Nephron progenitor cell (in vitro differentiated cells): Measurements from ENCODE around the gene RYR3.

Experiments
- DNase-seq: peaks from one replicate; pipeline ENCODE4 v3.0.0; 2021
- H3K27ac Mint-ChIP-seq: 2 replicates; pipeline ENCODE4 v1.8.0; 2021; ENCODE audit warnings: mild to moderate bottlenecking, moderate library complexity, mixed read lengths
- H3K27me3 Mint-ChIP-seq: 2 replicates; pipeline ENCODE4 v1.8.0; 2021; ENCODE audit warnings: mild to moderate bottlenecking, low read depth, mixed read lengths; ENCODE audit not compliant: poor library complexity
- H3K36me3 Mint-ChIP-seq: 2 replicates; pipeline ENCODE4 v1.8.0; 2021; ENCODE audit warnings: low read depth, mixed read lengths
- H3K4me1 Mint-ChIP-seq: 2 replicates; pipeline ENCODE4 v1.8.0; 2021; ENCODE audit warnings: mixed read lengths
- H3K4me3 Mint-ChIP-seq: 2 replicates; pipeline ENCODE4 v1.8.0; 2021; ENCODE audit warnings: mild to moderate bottlenecking, moderate library complexity, mixed read lengths
- H3K9me3 Mint-ChIP-seq: 2 replicates; pipeline ENCODE4 v1.8.0; 2021; ENCODE audit warnings: mild to moderate bottlenecking, moderate library complexity, mixed read lengths
- CTCF ChIP-seq: fragments of 200-600 bp; sonication (generic); IDR thresholded peaks from 2 replicates; pipeline ENCODE4 v1.5.0; 2021; ENCODE audit warnings: antibody characterized with exemption

RYR3 gene

GRCh38 chr15:33753012-33753411 is 442.2 kb downstream of the RYR3 start:
- no peaks in the 10 kb centered on the region for H3K4me1 Mint-ChIP-seq
- H3K27ac Mint-ChIP-seq = no peak overlapping the region
- H3K27me3 Mint-ChIP-seq = peaks cover 10% of the 10 kb centered on the region
- H3K9me3 Mint-ChIP-seq = peaks cover 25% of the 10 kb centered on the region
- H3K36me3 Mint-ChIP-seq = peaks cover 8% of the 10 kb centered on the region
- H3K4me3 Mint-ChIP-seq = no peak overlapping the region
- TF ChIP-seq CTCF = no peak
- DNase-seq = no peak

- Mint-ChIP-seq H3K27me3 (peaks cover 10% of the 10 kb centered on the region), H3K36me3 (peaks cover 13% of the 10 kb centered on the region), H3K4me3 (no peak overlapping the region), H3K9me3 (peaks cover 31% of the 10 kb centered on the region), H3K4me1 (no peaks in the 10 kb centered on the region), H3K27ac (no peak overlapping the region)
- DNase-seq = no peak
- TF ChIP-seq CTCF = no peak
These were observed 443.5 kb downstream of the RYR3 start for GRCh38 chr15:33754242-33754641.

- Mint-ChIP-seq H3K27me3 (peaks cover 6% of the 10 kb centered on the region), H3K4me3 (no peak overlapping the region), H3K4me1 (no peaks in the 10 kb centered on the region), H3K9me3 (peaks cover 44% of the 10 kb centered on the region), H3K27ac (no peak overlapping the region), H3K36me3 (peaks cover 16% of the 10 kb centered on the region)
- no peak for TF ChIP-seq CTCF
- no peak for DNase-seq
These were observed 446.2 kb downstream of the RYR3 start for GRCh38 chr15:33756961-33757360.

- Mint-ChIP-seq H3K4me1 (no peaks in the 10 kb centered on the region), H3K36me3 (peaks cover 16% of the 10 kb centered on the region), H3K4me3 (no peak overlapping the region), H3K9me3 (peaks cover 38% of the 10 kb centered on the region), H3K27me3 (peaks cover 6% of the 10 kb centered on the region), H3K27ac (no peak overlapping the region)
- DNase-seq = no peak
- no peak for TF ChIP-seq CTCF
These were observed 446.9 kb downstream of the RYR3 start for GRCh38 chr15:33757516-33758232.

- H3K27me3 Mint-ChIP-seq = peaks cover 3% of the 10 kb centered on the region
- peaks cover 11% of the 10 kb centered on the region for H3K9me3 Mint-ChIP-seq
- no peak overlapping the region for H3K4me3 Mint-ChIP-seq
- no peak for DNase-seq
- H3K27ac Mint-ChIP-seq = no peak overlapping the region
- TF ChIP-seq CTCF = no peak
- H3K4me1 Mint-ChIP-seq = peaks cover 18% of the 10 kb centered on the region
- no peaks in the 10 kb centered on the region for H3K36me3 Mint-ChIP-seq
These were observed 455.6 kb downstream of the RYR3 start for GRCh38 chr15:33766389-33766788.

- DNase-seq = no peak
- H3K27me3 Mint-ChIP-seq = peaks cover 6% of the 10 kb centered on the region
- no peaks in the 10 kb centered on the region for H3K9me3 Mint-ChIP-seq
- no peaks in the 10 kb centered on the region for H3K36me3 Mint-ChIP-seq
- no peak for TF ChIP-seq CTCF
- peaks cover 26% of the 10 kb centered on the region for H3K4me1 Mint-ChIP-seq
- no peak overlapping the region for H3K27ac Mint-ChIP-seq
- no peak overlapping the region for H3K4me3 Mint-ChIP-seq
These were observed 458.0 kb downstream of the RYR3 start for GRCh38 chr15:33768670-33769190.
